Measurements from ENCODE around the gene RBM15. TPM values are rescaled to one million over a fixed set of nuclear protein-coding genes. Genes with fewer than 3 reads are reported as not detected.

The RBM15 gene
- total RNA-seq, 1 donor from 2014 or later = 29.7 TPM

GRCh38 chr1:110338309-110338885 lies 780 bp upstream of the RBM15 start:
- H3K4me1 ChIP-seq (ENCODE audit: control insufficient read depth in 3 of 3, insufficient read depth in 3 of 3, low read length in 3 of 3) = peaks cover 31 to 43% (median 36%) of the 10 kb centered on the region in 3 donors
- H3K36me3 ChIP-seq (ENCODE audit: control insufficient read depth in 3 of 3, insufficient read depth in 3 of 3, low read length in 3 of 3) = peaks cover 15 to 16% (median 15%) of the 10 kb centered on the region in 3 donors
- H3K4me3 ChIP-seq (ENCODE audit: low read length in 3 of 3) = peak overlapping the region; percentile 89 to 98 (median 94)
- H3K27me3 ChIP-seq (ENCODE audit: control insufficient read depth in 3 of 3, insufficient read depth in 3 of 3, low read length in 3 of 3) = no peaks in the 10 kb centered on the region
- H3K9ac ChIP-seq (ENCODE audit: low read depth in 1 of 3, low read length in 3 of 3) = peak overlapping the region; percentile 90 to 99 (median 98)
- H3K9me3 ChIP-seq (ENCODE audit: control insufficient read depth in 3 of 3, low read length in 3 of 3) = no peaks in the 10 kb centered on the region
- peak overlapping the region; percentile 98 for H3K27ac ChIP-seq (ENCODE audit: low read depth, low read length)

GRCh38 chr1:110339407-110340206 lies 430 bp downstream of the RBM15 start:
- peak overlapping the region; percentile 98 for H3K27ac ChIP-seq (ENCODE audit: low read depth, low read length)
- peak overlapping the region; percentile 94 to 97 (median 97) for H3K9ac ChIP-seq (ENCODE audit: low read depth in 1 of 3, low read length in 3 of 3)
- H3K4me1 ChIP-seq (ENCODE audit: control insufficient read depth in 3 of 3, insufficient read depth in 3 of 3, low read length in 3 of 3) = peaks cover 31 to 53% (median 49%) of the 10 kb centered on the region in 3 donors
- no peaks in the 10 kb centered on the region for H3K27me3 ChIP-seq (ENCODE audit: control insufficient read depth in 3 of 3, insufficient read depth in 3 of 3, low read length in 3 of 3)
- peak overlapping the region; percentile 96 to 97 (median 97) for H3K4me3 ChIP-seq (ENCODE audit: low read length in 3 of 3)
- H3K36me3 ChIP-seq (ENCODE audit: control insufficient read depth in 3 of 3, insufficient read depth in 3 of 3, low read length in 3 of 3) = peaks cover 15 to 16% (median 15%) of the 10 kb centered on the region in 3 donors
- H3K9me3 ChIP-seq (ENCODE audit: control insufficient read depth in 3 of 3, low read length in 3 of 3) = no peaks in the 10 kb centered on the region

GRCh38 chr1:110340207-110340468 lies 961 bp downstream of the RBM15 start:
- Histone ChIP-seq H3K4me1 (ENCODE audit: control insufficient read depth in 3 of 3, insufficient read depth in 3 of 3, low read length in 3 of 3) (peaks cover 34 to 53% (median 51%) of the 10 kb centered on the region in 3 donors), H3K27ac (ENCODE audit: low read depth, low read length) (peak overlapping the region; percentile 98), H3K4me3 (ENCODE audit: low read length in 3 of 3) (peak overlapping the region; percentile 96 to 97 (median 97)), H3K36me3 (ENCODE audit: control insufficient read depth in 3 of 3, insufficient read depth in 3 of 3, low read length in 3 of 3) (peaks cover 15 to 16% (median 15%) of the 10 kb centered on the region in 3 donors), H3K9ac (ENCODE audit: low read depth in 1 of 3, low read length in 3 of 3) (peak overlapping the region; percentile 94 to 97 (median 97)), H3K9me3 (ENCODE audit: control insufficient read depth in 3 of 3, low read length in 3 of 3) (no peaks in the 10 kb centered on the region), H3K27me3 (ENCODE audit: control insufficient read depth in 3 of 3, insufficient read depth in 3 of 3, low read length in 3 of 3) (no peaks in the 10 kb centered on the region)

GRCh38 chr1:110341146-110341871 lies 2.1 kb downstream of the RBM15 start:
- H3K27ac ChIP-seq (ENCODE audit: low read depth, low read length) = peak overlapping the region; percentile 36
- peaks cover 15 to 16% (median 15%) of the 10 kb centered on the region in 3 donors for H3K36me3 ChIP-seq (ENCODE audit: control insufficient read depth in 3 of 3, insufficient read depth in 3 of 3, low read length in 3 of 3)
- peak overlapping the region; percentile 96 to 97 (median 97) for H3K4me3 ChIP-seq (ENCODE audit: low read length in 3 of 3)
- no peaks in the 10 kb centered on the region for H3K9me3 ChIP-seq (ENCODE audit: control insufficient read depth in 3 of 3, low read length in 3 of 3)
- peak overlapping the region; percentile 53 to 97 (median 94) for H3K9ac ChIP-seq (ENCODE audit: low read depth in 1 of 3, low read length in 3 of 3)
- H3K4me1 ChIP-seq (ENCODE audit: control insufficient read depth in 3 of 3, insufficient read depth in 3 of 3, low read length in 3 of 3) = peaks cover 36 to 53% (median 50%) of the 10 kb centered on the region in 3 donors
- no peaks in the 10 kb centered on the region for H3K27me3 ChIP-seq (ENCODE audit: control insufficient read depth in 3 of 3, insufficient read depth in 3 of 3, low read length in 3 of 3)

- Histone ChIP-seq H3K9me3 (ENCODE audit: control insufficient read depth in 3 of 3, low read length in 3 of 3) (no peaks in the 10 kb centered on the region), H3K27me3 (ENCODE audit: control insufficient read depth in 3 of 3, insufficient read depth in 3 of 3, low read length in 3 of 3) (no peaks in the 10 kb centered on the region), H3K9ac (ENCODE audit: low read depth in 1 of 3, low read length in 3 of 3) (peak overlapping the region; percentile 10 to 94 (median 53)), H3K4me1 (ENCODE audit: control insufficient read depth in 3 of 3, insufficient read depth in 3 of 3, low read length in 3 of 3) (peaks cover 36 to 57% (median 51%) of the 10 kb centered on the region in 3 donors), H3K4me3 (ENCODE audit: low read length in 3 of 3) (peak overlapping the region; percentile 96 to 97 (median 97)), H3K27ac (ENCODE audit: low read depth, low read length) (peak overlapping the region; percentile 15), H3K36me3 (ENCODE audit: control insufficient read depth in 3 of 3, insufficient read depth in 3 of 3, low read length in 3 of 3) (peaks cover 15 to 18% (median 15%) of the 10 kb centered on the region in 3 donors)
These were observed 2.7 kb downstream of the RBM15 start for GRCh38 chr1:110341872-110342331.

GRCh38 chr1:110343249-110343648 lies 4.1 kb downstream of the RBM15 start:
- no peaks in the 10 kb centered on the region for H3K9me3 ChIP-seq (ENCODE audit: control insufficient read depth in 3 of 3, low read length in 3 of 3)
- no peaks in the 10 kb centered on the region for H3K27me3 ChIP-seq (ENCODE audit: control insufficient read depth in 3 of 3, insufficient read depth in 3 of 3, low read length in 3 of 3)
- peak overlapping the region; percentile 5 to 27 (median 17) for H3K9ac ChIP-seq (ENCODE audit: low read depth in 1 of 3, low read length in 3 of 3)
- peak overlapping the region; percentile 41 for H3K27ac ChIP-seq (ENCODE audit: low read depth, low read length)
- H3K4me1 ChIP-seq (ENCODE audit: control insufficient read depth in 3 of 3, insufficient read depth in 3 of 3, low read length in 3 of 3) = peaks cover 38 to 60% (median 52%) of the 10 kb centered on the region in 3 donors
- peak overlapping the region in 1 of 3 donors; percentile 7 for H3K4me3 ChIP-seq (ENCODE audit: low read length in 3 of 3)
- peaks cover 15 to 23% (median 15%) of the 10 kb centered on the region in 3 donors for H3K36me3 ChIP-seq (ENCODE audit: control insufficient read depth in 3 of 3, insufficient read depth in 3 of 3, low read length in 3 of 3)

GRCh38 chr1:110344152-110344551 lies 5.0 kb downstream of the RBM15 start:
- peak overlapping the region; percentile 1 to 48 (median 17) for H3K9ac ChIP-seq (ENCODE audit: low read depth in 1 of 3, low read length in 3 of 3)
- no peak overlapping the region for H3K4me3 ChIP-seq (ENCODE audit: low read length in 3 of 3)
- no peaks in the 10 kb centered on the region for H3K9me3 ChIP-seq (ENCODE audit: control insufficient read depth in 3 of 3, low read length in 3 of 3)
- H3K27ac ChIP-seq (ENCODE audit: low read depth, low read length) = peak overlapping the region; percentile 41
- peaks cover 15 to 23% (median 15%) of the 10 kb centered on the region in 3 donors for H3K36me3 ChIP-seq (ENCODE audit: control insufficient read depth in 3 of 3, insufficient read depth in 3 of 3, low read length in 3 of 3)
- H3K27me3 ChIP-seq (ENCODE audit: control insufficient read depth in 3 of 3, insufficient read depth in 3 of 3, low read length in 3 of 3) = no peaks in the 10 kb centered on the region
- peaks cover 41 to 69% (median 52%) of the 10 kb centered on the region in 3 donors for H3K4me1 ChIP-seq (ENCODE audit: control insufficient read depth in 3 of 3, insufficient read depth in 3 of 3, low read length in 3 of 3)

- peaks cover 39 to 66% (median 48%) of the 10 kb centered on the region in 3 donors for H3K4me1 ChIP-seq (ENCODE audit: control insufficient read depth in 3 of 3, insufficient read depth in 3 of 3, low read length in 3 of 3)
- H3K9me3 ChIP-seq (ENCODE audit: control insufficient read depth in 3 of 3, low read length in 3 of 3) = no peaks in the 10 kb centered on the region
- H3K4me3 ChIP-seq (ENCODE audit: low read length in 3 of 3) = no peak overlapping the region
- H3K27ac ChIP-seq (ENCODE audit: low read depth, low read length) = no peak overlapping the region
- peak overlapping the region in 1 of 3 donors; percentile 48 for H3K9ac ChIP-seq (ENCODE audit: low read depth in 1 of 3, low read length in 3 of 3)
- H3K27me3 ChIP-seq (ENCODE audit: control insufficient read depth in 3 of 3, insufficient read depth in 3 of 3, low read length in 3 of 3) = no peaks in the 10 kb centered on the region
- H3K36me3 ChIP-seq (ENCODE audit: control insufficient read depth in 3 of 3, insufficient read depth in 3 of 3, low read length in 3 of 3) = peaks cover 15 to 23% (median 15%) of the 10 kb centered on the region in 3 donors
These were observed 6.3 kb downstream of the RBM15 start for GRCh38 chr1:110345480-110345879.

- H3K9ac ChIP-seq (ENCODE audit: low read depth in 1 of 3, low read length in 3 of 3) = no peak overlapping the region
- H3K36me3 ChIP-seq (ENCODE audit: control insufficient read depth in 3 of 3, insufficient read depth in 3 of 3, low read length in 3 of 3) = peaks cover 4 to 12% (median 4%) of the 10 kb centered on the region in 3 donors
- no peak overlapping the region for H3K4me3 ChIP-seq (ENCODE audit: low read length in 3 of 3)
- H3K4me1 ChIP-seq (ENCODE audit: control insufficient read depth in 3 of 3, insufficient read depth in 3 of 3, low read length in 3 of 3) = peaks cover 27 to 53% (median 44%) of the 10 kb centered on the region in 3 donors
- no peaks in the 10 kb centered on the region for H3K9me3 ChIP-seq (ENCODE audit: control insufficient read depth in 3 of 3, low read length in 3 of 3)
- H3K27ac ChIP-seq (ENCODE audit: low read depth, low read length) = no peak overlapping the region
- H3K27me3 ChIP-seq (ENCODE audit: control insufficient read depth in 3 of 3, insufficient read depth in 3 of 3, low read length in 3 of 3) = no peaks in the 10 kb centered on the region
These were observed 7.5 kb downstream of the RBM15 start for GRCh38 chr1:110346690-110347089.

All from skeletal muscle tissue (tissue), 4 donors.